ENCODE data around the gene LARP1B.

DNA sequence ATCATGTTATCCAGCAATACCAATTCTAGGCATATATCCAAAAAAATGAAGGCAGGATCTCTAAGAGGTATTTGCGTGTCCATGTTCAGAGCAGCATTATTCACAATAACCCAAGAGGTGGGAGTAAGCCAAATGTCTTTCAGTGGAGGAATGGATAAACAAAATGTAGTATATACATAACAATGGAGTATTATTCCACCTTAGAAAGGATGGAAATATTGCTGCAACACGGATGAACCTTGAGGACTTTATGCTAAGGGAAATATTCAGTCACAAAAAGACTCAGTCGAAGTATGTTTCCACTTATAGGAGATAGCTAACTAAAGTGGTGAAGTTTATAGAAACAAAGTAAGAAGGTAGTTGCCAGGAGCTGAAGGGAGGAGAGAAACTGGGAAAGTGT is 74.3 kb downstream of the LARP1B start:
- TF ChIP-seq, protein P1, sequence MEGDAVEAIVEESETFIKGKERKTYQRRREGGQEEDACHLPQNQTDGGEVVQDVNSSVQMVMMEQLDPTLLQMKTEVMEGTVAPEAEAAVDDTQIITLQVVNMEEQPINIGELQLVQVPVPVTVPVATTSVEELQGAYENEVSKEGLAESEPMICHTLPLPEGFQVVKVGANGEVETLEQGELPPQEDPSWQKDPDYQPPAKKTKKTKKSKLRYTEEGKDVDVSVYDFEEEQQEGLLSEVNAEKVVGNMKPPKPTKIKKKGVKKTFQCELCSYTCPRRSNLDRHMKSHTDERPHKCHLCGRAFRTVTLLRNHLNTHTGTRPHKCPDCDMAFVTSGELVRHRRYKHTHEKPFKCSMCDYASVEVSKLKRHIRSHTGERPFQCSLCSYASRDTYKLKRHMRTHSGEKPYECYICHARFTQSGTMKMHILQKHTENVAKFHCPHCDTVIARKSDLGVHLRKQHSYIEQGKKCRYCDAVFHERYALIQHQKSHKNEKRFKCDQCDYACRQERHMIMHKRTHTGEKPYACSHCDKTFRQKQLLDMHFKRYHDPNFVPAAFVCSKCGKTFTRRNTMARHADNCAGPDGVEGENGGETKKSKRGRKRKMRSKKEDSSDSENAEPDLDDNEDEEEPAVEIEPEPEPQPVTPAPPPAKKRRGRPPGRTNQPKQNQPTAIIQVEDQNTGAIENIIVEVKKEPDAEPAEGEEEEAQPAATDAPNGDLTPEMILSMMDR (conservative IDR thresholded peaks at IDR 0.05) = no peak
- no peak for TF ChIP-seq ZFX (IDR thresholded peaks at IDR 0.05)
